Testis (tissue), 5 donors: Measurements from ENCODE around the gene ZEB1. TPM values are rescaled to one million over a fixed set of nuclear protein-coding genes. Genes with fewer than 3 reads are reported as not detected.

Experiments used
- DNase-seq: peaks from one replicate; pipeline ENCODE4 v3.0.0-alpha.2; 2019
- H3K27ac ChIP-seq, 2 donors: fragments of 200-600 bp; sonication (generic); one replicate each; pipeline ENCODE4 v1.5.1; 2019
- H3K27me3 ChIP-seq: fragments of 200-600 bp; sonication (generic); one replicate; pipeline ENCODE4 v1.5.1; 2019
- H3K36me3 ChIP-seq: fragments of 200-600 bp; sonication (generic); one replicate; pipeline ENCODE4 v1.5.1; 2017; ENCODE audit warnings: low read depth; ENCODE audit errors: missing control alignments
- H3K4me1 ChIP-seq: fragments of 200-600 bp; sonication (generic); one replicate; pipeline ENCODE4 v1.5.1; 2019
- H3K4me3 ChIP-seq, 2 donors: fragments of 200-600 bp; sonication (generic); one replicate each; pipeline ENCODE4 v1.5.1; 2017 to 2019
- H3K9me3 ChIP-seq: fragments of 200-600 bp; sonication (generic); one replicate; pipeline ENCODE4 v1.5.1; 2017
- POLR2A ChIP-seq: fragments of 450-650 bp; IDR thresholded peaks from one replicate; pipeline ENCODE4 v1.6.1; 2017; ENCODE audit warnings: antibody characterized with exemption, mild to moderate bottlenecking, moderate library complexity
- WGBS, 2 donors: methylation state at CpG; one replicate each; pipeline ENCODE4 v1.1.5; 2018; 5-methylcytosine and 5-hydroxymethylcytosine counted together
- intact Hi-C: fragments of 100-400 bp; cut with DNase I; formaldehyde crosslinking; loops from one replicate; pipeline ENCODE4 v1.15.1; 2023; ENCODE audit warnings: low total_unique reads
- long read RNA-seq, 2 donors: transcript quantifications; one replicate each; lab custom pipeline, GENCODE V29; 2026
- polyA plus RNA-seq: library from polyadenylated mRNA; stranded (reverse); fragments of 350-450 nt; fragmentation: Illumina TruSeq; extraction: RNeasy Lipid Tissue Mini Kit (QIAGEN cat#74804); gene quantifications from one replicate; pipeline ENCODE4 v1.2.3, GENCODE V29; 2014; ENCODE audit warnings: low read depth, low replicate concordance; ENCODE audit not compliant: insufficient read depth
- total RNA-seq, 2 donors: library from RNA; depleted of rRNA; stranded (reverse); fragments of >200 nt; gene quantifications; one replicate each; pipeline ENCODE4 v1.2.3, GENCODE V29; 2016
- TF ChIP-seq, protein P1 (sequence below), 3 experiments: fragments of 450-650 bp in 2 of 3; fragments of 200-600 bp in 1 of 3; sonication (generic) in 1 of 3; IDR thresholded peaks; one replicate each; pipeline ENCODE4 v1.5.1; 2016 to 2019; ENCODE audit warnings: antibody characterized with exemption in 3 of 3, mild to moderate bottlenecking in 2 of 3, moderate library complexity in 1 of 3

The ZEB1 gene
- 10 to 100 TPM; 26.3 to 35.9 TPM for total RNA-seq
- 22.2 TPM for polyA plus RNA-seq
- long read RNA-seq, donor 1, full-length matches to known transcripts, result 6 of 6 reads
- long read RNA-seq, donor 1, partial matches to known transcripts, result 0 of 6 reads
- long read RNA-seq, donor 1, other reads (novel, unspliced or antisense), result 0 of 6 reads
- long read RNA-seq, donor 2, partial matches to known transcripts, result 0 of 5 reads
- long read RNA-seq, donor 2, other reads (novel, unspliced or antisense), result 0 of 5 reads

DNA sequence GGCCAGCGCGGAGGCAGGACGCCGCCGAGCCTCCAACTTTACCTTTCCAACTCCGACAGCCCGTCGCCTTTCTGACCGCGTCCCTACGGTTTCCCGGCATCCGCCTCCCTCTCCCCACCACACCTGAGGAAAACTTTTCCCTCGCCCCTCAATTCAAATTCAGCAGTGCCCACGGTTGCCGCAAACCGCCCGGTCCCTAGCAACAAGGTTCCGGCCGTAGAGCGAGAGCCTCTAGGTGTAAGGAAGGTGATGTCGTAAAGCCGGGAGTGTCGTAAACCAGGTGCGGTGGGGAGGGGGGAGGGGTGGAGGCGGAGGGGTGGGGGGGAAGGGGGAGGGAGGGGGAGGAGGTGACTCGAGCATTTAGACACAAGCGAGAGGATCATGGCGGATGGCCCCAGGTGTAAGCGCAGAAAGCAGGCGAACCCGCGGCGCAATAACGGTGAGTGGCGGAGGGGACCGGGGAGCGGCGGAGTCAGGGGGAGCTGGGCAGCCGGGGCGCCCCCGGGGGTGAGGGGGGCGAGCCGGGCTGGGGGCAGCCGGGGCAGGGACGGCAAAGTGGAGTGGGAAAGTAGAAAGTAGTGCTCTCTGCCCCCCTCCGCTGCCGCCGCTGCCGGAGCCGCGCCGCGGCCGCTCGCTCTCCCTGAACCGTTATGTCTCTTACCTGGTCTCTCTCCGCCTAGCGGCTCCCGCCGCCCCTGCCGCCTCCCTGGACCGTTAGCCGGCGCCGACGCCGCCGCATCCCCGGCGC, at the start of gene ZEB1:
Gene ZEB1, plus strand, starts transcription at position 363 of the 748 bp plus-strand sequence. Its CDS starts 19 bp downstream, at position 382.
- Histone ChIP-seq H3K9me3 (no peaks in the 10 kb centered on the region), H3K4me3 (peak within 1 kb of the TSS; percentile 92 to 99), H3K27me3 (no peaks in the 10 kb centered on the region), H3K4me1 (no peaks in the 10 kb centered on the region), H3K36me3 (no peaks in the 10 kb centered on the region), H3K27ac (peak within 1 kb of the TSS; percentile 96 to 97)
- intact Hi-C loops, result no loop called here
- peak; percentile 97 for DNase-seq
- WGBS, 2 donors, result 0% methylated on average over 28 to 71 of the region's 71 CpGs
- TF ChIP-seq POLR2A, result no peak
- TF ChIP-seq, protein P1, sequence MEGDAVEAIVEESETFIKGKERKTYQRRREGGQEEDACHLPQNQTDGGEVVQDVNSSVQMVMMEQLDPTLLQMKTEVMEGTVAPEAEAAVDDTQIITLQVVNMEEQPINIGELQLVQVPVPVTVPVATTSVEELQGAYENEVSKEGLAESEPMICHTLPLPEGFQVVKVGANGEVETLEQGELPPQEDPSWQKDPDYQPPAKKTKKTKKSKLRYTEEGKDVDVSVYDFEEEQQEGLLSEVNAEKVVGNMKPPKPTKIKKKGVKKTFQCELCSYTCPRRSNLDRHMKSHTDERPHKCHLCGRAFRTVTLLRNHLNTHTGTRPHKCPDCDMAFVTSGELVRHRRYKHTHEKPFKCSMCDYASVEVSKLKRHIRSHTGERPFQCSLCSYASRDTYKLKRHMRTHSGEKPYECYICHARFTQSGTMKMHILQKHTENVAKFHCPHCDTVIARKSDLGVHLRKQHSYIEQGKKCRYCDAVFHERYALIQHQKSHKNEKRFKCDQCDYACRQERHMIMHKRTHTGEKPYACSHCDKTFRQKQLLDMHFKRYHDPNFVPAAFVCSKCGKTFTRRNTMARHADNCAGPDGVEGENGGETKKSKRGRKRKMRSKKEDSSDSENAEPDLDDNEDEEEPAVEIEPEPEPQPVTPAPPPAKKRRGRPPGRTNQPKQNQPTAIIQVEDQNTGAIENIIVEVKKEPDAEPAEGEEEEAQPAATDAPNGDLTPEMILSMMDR (IDR thresholded peaks at IDR 0.05), result peak in 2 of 3 experiments; percentile 38 to 43

DNA sequence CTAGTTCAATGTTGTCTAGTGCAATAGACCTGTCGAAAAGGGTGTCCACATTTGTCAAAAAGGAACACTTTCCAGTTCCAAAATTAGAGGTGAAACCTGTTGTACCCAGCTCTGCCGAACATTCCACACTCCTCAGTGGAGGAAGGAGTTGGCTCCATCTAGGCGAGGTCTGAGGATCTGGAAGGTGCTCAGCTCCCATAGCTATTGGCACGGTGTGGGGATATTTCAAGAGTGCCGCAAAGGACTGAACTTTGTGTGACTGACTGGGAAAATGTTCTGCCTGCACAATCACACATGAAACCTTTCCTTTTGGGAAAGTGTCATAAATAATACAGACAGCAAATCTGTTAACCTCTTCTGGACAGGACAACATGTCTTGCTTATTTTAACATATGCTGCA, 48.1 kb upstream of the ZEB1 start:
- no peak overlapping the region for H3K4me3 ChIP-seq
- H3K9me3 ChIP-seq, result no peaks in the 10 kb centered on the region
- DNase-seq, result no peak
- TF ChIP-seq, protein P1 (IDR thresholded peaks at IDR 0.05), result no peak
- no peak for TF ChIP-seq POLR2A
- H3K36me3 ChIP-seq, result no peaks in the 10 kb centered on the region
- intact Hi-C loops, result no loop called here
- 93 to 94% methylated on average over 5 of the region's 5 CpGs for WGBS, 2 donors
- no peaks in the 10 kb centered on the region for H3K4me1 ChIP-seq
- H3K27me3 ChIP-seq, result no peaks in the 10 kb centered on the region
- no peak overlapping the region for H3K27ac ChIP-seq

DNA sequence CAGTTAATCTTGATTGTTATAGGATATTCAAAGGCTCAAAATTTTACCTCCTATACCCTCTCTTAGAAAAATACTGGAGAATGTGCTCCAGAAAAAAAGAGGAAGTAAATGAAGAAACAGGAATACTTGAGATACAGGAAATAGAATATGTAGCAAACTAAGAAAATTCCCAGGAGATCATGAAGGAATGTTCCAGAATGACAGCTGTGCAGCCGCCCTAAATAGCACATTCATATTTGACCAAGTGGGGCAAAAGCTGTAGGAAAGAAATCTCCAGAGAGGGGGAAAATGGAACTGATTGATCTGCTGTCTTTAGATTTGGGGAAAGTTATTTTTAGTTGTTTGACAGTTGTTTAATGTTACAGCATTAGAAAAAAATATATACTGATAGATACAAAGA, 46.2 kb upstream of the ZEB1 start:
- Histone ChIP-seq H3K4me1 (no peaks in the 10 kb centered on the region), H3K27me3 (no peaks in the 10 kb centered on the region), H3K27ac (no peak overlapping the region), H3K9me3 (no peaks in the 10 kb centered on the region), H3K36me3 (no peaks in the 10 kb centered on the region), H3K4me3 (no peak overlapping the region)
- DNase-seq, result no peak
- 79 to 88% methylated on average over 1 of the region's 1 CpG for WGBS, 2 donors
- TF ChIP-seq POLR2A, result no peak
- intact Hi-C loops, result no loop called here

DNA sequence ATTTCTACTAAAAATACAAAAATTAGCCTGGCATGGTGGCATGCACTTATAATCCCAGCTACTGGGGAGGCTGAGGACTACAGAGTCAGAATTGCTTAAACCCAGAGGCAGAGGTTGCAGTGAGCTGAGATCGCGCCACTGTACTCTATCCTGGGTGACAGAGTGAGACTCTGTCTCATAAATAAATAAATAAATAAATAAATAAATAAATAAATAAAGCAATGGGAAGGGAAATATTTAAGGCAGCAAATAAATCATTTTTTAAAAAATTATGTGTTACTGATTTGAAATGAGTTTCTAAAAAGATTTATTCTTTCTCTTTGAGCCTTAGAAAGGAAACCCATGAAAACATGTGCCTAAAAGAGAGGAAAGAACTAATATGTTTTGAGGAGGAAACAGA, 45.2 kb upstream of the ZEB1 start:
- Histone ChIP-seq H3K36me3 (no peaks in the 10 kb centered on the region), H3K27me3 (no peaks in the 10 kb centered on the region), H3K9me3 (no peaks in the 10 kb centered on the region), H3K4me3 (no peak overlapping the region), H3K4me1 (no peaks in the 10 kb centered on the region), H3K27ac (no peak overlapping the region)
- no peak for DNase-seq
- TF ChIP-seq POLR2A, result no peak
- TF ChIP-seq, protein P1 (IDR thresholded peaks at IDR 0.05), result no peak
- intact Hi-C loops, result no loop called here
- 93 to 95% methylated on average over 2 of the region's 2 CpGs for WGBS, 2 donors

DNA sequence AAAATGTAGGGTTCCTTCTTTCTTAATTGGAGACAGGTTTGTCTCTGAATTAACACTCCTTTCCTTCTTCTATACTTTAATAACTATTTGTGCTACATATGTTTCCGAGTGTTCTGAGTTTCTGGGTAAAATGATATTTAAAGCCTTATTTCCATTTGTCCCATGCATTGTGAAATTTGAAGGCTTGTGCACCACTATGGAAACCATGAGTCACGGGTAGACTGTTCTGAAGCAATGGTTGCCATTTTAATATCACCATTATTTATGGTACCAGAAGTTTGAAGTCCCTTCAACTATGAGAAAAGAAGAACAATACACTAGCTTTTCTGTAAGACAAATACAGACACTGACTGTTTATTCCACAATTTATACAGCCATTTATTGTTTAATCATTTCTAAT, 44.7 kb upstream of the ZEB1 start:
- 85 to 91% methylated on average over 2 of the region's 2 CpGs for WGBS, 2 donors
- intact Hi-C loops, result no loop called here

More for the DNA sequence above, 44.7 kb upstream of the ZEB1 start:
- Histone ChIP-seq H3K4me1 (no peaks in the 10 kb centered on the region), H3K36me3 (no peaks in the 10 kb centered on the region), H3K4me3 (no peak overlapping the region), H3K27me3 (no peaks in the 10 kb centered on the region), H3K27ac (no peak overlapping the region), H3K9me3 (no peaks in the 10 kb centered on the region)
- DNase-seq, result no peak
- TF ChIP-seq, protein P1 (IDR thresholded peaks at IDR 0.05), result no peak
- no peak for TF ChIP-seq POLR2A
